RPMI8226 (cell line): ENCODE results near the gene DNM3.
A peak's percentile ranks its signal among the peaks of the same experiment; 100 is the strongest.
"Not testable (repeated sequence)": the region's sequence is repeated elsewhere in the genome, so short reads cannot be mapped to it uniquely, and the experiment has no call there.

Experiments used
- DNase-seq: peaks from one replicate; pipeline ENCODE4 v3.0.0-alpha.2; 2015

Gene DNM3

GRCh38 chr1:172043900-172044299 lies 202.6 kb downstream of the DNM3 start:
- DNase-seq, result no peak

- no peak for DNase-seq
Observed at GRCh38 chr1:172051898-172052297, 210.6 kb downstream of the DNM3 start.

GRCh38 chr1:172054172-172054571 lies 212.9 kb downstream of the DNM3 start:
- no peak for DNase-seq

- DNase-seq, result peak; percentile 25
Observed at GRCh38 chr1:172055816-172056419, 214.6 kb downstream of the DNM3 start.

- no peak for DNase-seq
Observed at GRCh38 chr1:172068334-172068733, 227.0 kb downstream of the DNM3 start.

GRCh38 chr1:172069051-172069450 lies 227.8 kb downstream of the DNM3 start:
- no peak for DNase-seq

GRCh38 chr1:172069534-172069933 lies 228.2 kb downstream of the DNM3 start:
- no peak for DNase-seq

- no peak for DNase-seq
Observed at GRCh38 chr1:172070055-172070454, 228.8 kb downstream of the DNM3 start.

GRCh38 chr1:172071746-172072145 lies 230.4 kb downstream of the DNM3 start:
- no peak for DNase-seq

- not testable (repeated sequence) for DNase-seq
Observed at GRCh38 chr1:172079859-172080258, 238.6 kb downstream of the DNM3 start.

GRCh38 chr1:172083191-172083590 lies 241.9 kb downstream of the DNM3 start:
- no peak for DNase-seq

GRCh38 chr1:172084876-172085275 lies 243.6 kb downstream of the DNM3 start:
- no peak for DNase-seq

GRCh38 chr1:172085317-172085716 lies 244.0 kb downstream of the DNM3 start:
- no peak for DNase-seq

- no peak for DNase-seq
Observed at GRCh38 chr1:172086137-172086536, 244.8 kb downstream of the DNM3 start.

GRCh38 chr1:172088256-172088655 lies 247.0 kb downstream of the DNM3 start:
- no peak for DNase-seq

- peak; percentile 36 for DNase-seq
Observed at GRCh38 chr1:172089768-172090510, 248.6 kb downstream of the DNM3 start.

- no peak for DNase-seq
Observed at GRCh38 chr1:172090511-172090817, 249.2 kb downstream of the DNM3 start.

GRCh38 chr1:172095846-172096245 lies 254.5 kb downstream of the DNM3 start:
- no peak for DNase-seq

GRCh38 chr1:172105230-172105629 lies 263.9 kb downstream of the DNM3 start:
- DNase-seq, result no peak

- no peak for DNase-seq
Observed at GRCh38 chr1:172107316-172107975, 266.1 kb downstream of the DNM3 start.

GRCh38 chr1:172108161-172108893 lies 267.0 kb downstream of the DNM3 start:
- DNase-seq, result no peak

GRCh38 chr1:172109359-172109758 lies 268.1 kb downstream of the DNM3 start:
- DNase-seq, result no peak

- DNase-seq, result no peak
Observed at GRCh38 chr1:172112576-172112975, 271.3 kb downstream of the DNM3 start.

- DNase-seq, result no peak
Observed at GRCh38 chr1:172117800-172118199, 276.5 kb downstream of the DNM3 start.
